Measurements from ENCODE around the gene ZNF516. TPM values are rescaled to one million over a fixed set of nuclear protein-coding genes. Genes with fewer than 3 reads are reported as not detected.

Gene ZNF516
- total and polyA plus RNA-seq, 2 of the 4 experiments (the other 2 are of a cell fraction), result 7.9 to 16.9 TPM

GRCh38 chr18:76412010-76412817, 82.8 kb downstream of the ZNF516 start:
- no peak overlapping the region for H3K27ac ChIP-seq (ENCODE audit: insufficient read depth, low read length)
- peaks cover 30% of the 10 kb centered on the region for H3K9me1 ChIP-seq (ENCODE audit: insufficient read depth, low read length)
- peaks cover 81% of the 10 kb centered on the region for H4K20me1 ChIP-seq (ENCODE audit: insufficient read depth, low read length)
- intact Hi-C loops (cut with micrococcal nuclease) (loop anchor here (5.0 kb wide), 1 partner anchor 80 kb away; no protein-coding TSS in a partner anchor), in situ Hi-C loops (cut with MboI; ENCODE audit: low sequenced_read_pairs) (no loop called here), dilution Hi-C loops (cut with HindIII; ENCODE audit: low sequenced_read_pairs, unreplicated experiment) (no loop called here)
- peaks cover 14% of the 10 kb centered on the region; the same call in 1 of the 2 replicates for H3K36me3 ChIP-seq (ENCODE audit: control insufficient read depth, insufficient read depth, low read length)
- no peaks in the 10 kb centered on the region for H3K9me3 ChIP-seq (ENCODE audit: control insufficient read depth, insufficient read depth, low read length)
- peak overlapping the region; percentile 5 for H2AFZ ChIP-seq (replicated peaks; ENCODE audit: low read length, poor library complexity)
- H3K9ac ChIP-seq (ENCODE audit: low read depth, low read length), result no peak overlapping the region
- no peak overlapping the region for H4K5ac ChIP-seq (ENCODE audit: low read depth, low read length)
- no peak overlapping the region for H3K4ac ChIP-seq (ENCODE audit: low read depth, low read length)
- H2BK15ac ChIP-seq (ENCODE audit: low read depth, low read length), result no peak overlapping the region
- POLR2A ChIA-PET (ENCODE audit: unreplicated experiment), result no interaction called here
- H4K8ac ChIP-seq (ENCODE audit: low read depth in 2 of 2, low read length in 2 of 2), result no peak overlapping the region
- DNase-seq (no peak), ATAC-seq (ENCODE audit: low read depth) (no peak; the same call in 1 of the 2 replicates)
- no peak overlapping the region for H2BK20ac ChIP-seq (ENCODE audit: low read depth, low read length)
- no peak overlapping the region for H3K4me2 ChIP-seq (ENCODE audit: low read depth, low read length)
- whole genome bisulfite sequencing, 2 experiments (ENCODE audit: extremely low coverage in 2 of 2, insufficient read length in 1 of 2), result 80% methylated on average over 8 of the region's 21 CpGs; no CpG with 5 or more reads in 1 of the 2 experiments
- H3K56ac ChIP-seq (ENCODE audit: extremely low read depth, insufficient read depth, low read length), result no peak overlapping the region
- no peak overlapping the region for H4K91ac ChIP-seq (ENCODE audit: insufficient read depth, low read depth, low read length)
- CTCF ChIA-PET, result no interaction called here
- H3K79me1 ChIP-seq (ENCODE audit: low read depth in 1 of 2, low read length in 2 of 2), result peaks cover 46 to 87% of the 10 kb centered on the region in 2 experiments
- H2AK5ac ChIP-seq (ENCODE audit: low read depth, low read length), result peak overlapping the region; percentile 21; the same call in 1 of the 2 replicates
- H3K23ac ChIP-seq (ENCODE audit: low read depth, low read length), result no peak overlapping the region
- no peak overlapping the region for H3K14ac ChIP-seq (replicated peaks; ENCODE audit: low read depth, low read length)
- TF ChIP-seq CHD1 (IDR thresholded peaks at IDR 0.05; ENCODE audit: low read depth, low read length) (no peak), FOS (IDR thresholded peaks at IDR 0.05; ENCODE audit: low read depth, low read length) (no peak), CEBPB (IDR thresholded peaks at IDR 0.05; ENCODE audit: low read depth, low read length) (no peak), ELK1 (IDR thresholded peaks at IDR 0.05; ENCODE audit: borderline replicate concordance, low read depth, low read length) (no peak), POLR2A (IDR thresholded peaks at IDR 0.05; ENCODE audit: low read depth, low read length) (no peak), MAFK (IDR thresholded peaks at IDR 0.05; ENCODE audit: low read depth, low read length) (peak; percentile 75), USF2 (IDR thresholded peaks at IDR 0.05; ENCODE audit: low read depth, low read length) (no peak)
- TF ChIP-seq, protein P1, sequence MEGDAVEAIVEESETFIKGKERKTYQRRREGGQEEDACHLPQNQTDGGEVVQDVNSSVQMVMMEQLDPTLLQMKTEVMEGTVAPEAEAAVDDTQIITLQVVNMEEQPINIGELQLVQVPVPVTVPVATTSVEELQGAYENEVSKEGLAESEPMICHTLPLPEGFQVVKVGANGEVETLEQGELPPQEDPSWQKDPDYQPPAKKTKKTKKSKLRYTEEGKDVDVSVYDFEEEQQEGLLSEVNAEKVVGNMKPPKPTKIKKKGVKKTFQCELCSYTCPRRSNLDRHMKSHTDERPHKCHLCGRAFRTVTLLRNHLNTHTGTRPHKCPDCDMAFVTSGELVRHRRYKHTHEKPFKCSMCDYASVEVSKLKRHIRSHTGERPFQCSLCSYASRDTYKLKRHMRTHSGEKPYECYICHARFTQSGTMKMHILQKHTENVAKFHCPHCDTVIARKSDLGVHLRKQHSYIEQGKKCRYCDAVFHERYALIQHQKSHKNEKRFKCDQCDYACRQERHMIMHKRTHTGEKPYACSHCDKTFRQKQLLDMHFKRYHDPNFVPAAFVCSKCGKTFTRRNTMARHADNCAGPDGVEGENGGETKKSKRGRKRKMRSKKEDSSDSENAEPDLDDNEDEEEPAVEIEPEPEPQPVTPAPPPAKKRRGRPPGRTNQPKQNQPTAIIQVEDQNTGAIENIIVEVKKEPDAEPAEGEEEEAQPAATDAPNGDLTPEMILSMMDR (conservative IDR thresholded peaks at IDR 0.05; ENCODE audit: low read depth, low read length), result no peak
- no peak overlapping the region for H2BK5ac ChIP-seq (ENCODE audit: low read depth, low read length, poor library complexity, severe bottlenecking)
- H3K18ac ChIP-seq (ENCODE audit: low read depth, low read length), result no peak overlapping the region
- no peak overlapping the region for H2AK9ac ChIP-seq (replicated peaks; ENCODE audit: low read depth, low read length, poor library complexity)
- no peak overlapping the region for H2BK120ac ChIP-seq (ENCODE audit: low read depth, low read length)
- no peak overlapping the region for H3K4me3 ChIP-seq (ENCODE audit: insufficient read depth, low read depth, low read length)
- H3K27me3 ChIP-seq (ENCODE audit: control insufficient read depth, insufficient read depth, low read length), result no peaks in the 10 kb centered on the region
- peaks cover 6% of the 10 kb centered on the region for H3K4me1 ChIP-seq (ENCODE audit: control insufficient read depth, insufficient read depth, low read length)
- no TSS peak for BruUV-seq (replicated peaks)
